ENCODE data around the gene FBXO44.

Gene FBXO44

GRCh38 chr1:11685210-11685752, 30.6 kb downstream of the FBXO44 start:
- TF ChIP-seq TAF1 (IDR thresholded peaks at IDR 0.05; ENCODE audit: borderline replicate concordance, insufficient read depth, low read length) (no peak), FOXP2 (optimal IDR thresholded peaks at IDR 0.05; ENCODE audit: borderline replicate concordance, extremely low read depth, extremely low read length, insufficient read depth) (no peak), SIN3A (IDR thresholded peaks at IDR 0.05; ENCODE audit: borderline replicate concordance, insufficient read depth, low read length) (no peak), REST (IDR thresholded peaks at IDR 0.05; ENCODE audit: insufficient read depth in 1 of 2, low read depth in 2 of 2, low read length in 2 of 2) (no peak), POLR2AphosphoS5 (IDR thresholded peaks at IDR 0.05; ENCODE audit: low read depth, low read length) (no peak)

- no peak for TF ChIP-seq REST (IDR thresholded peaks at IDR 0.05; ENCODE audit: insufficient read depth in 1 of 2, low read depth in 2 of 2, low read length in 2 of 2)
- no peak for TF ChIP-seq POLR2AphosphoS5 (IDR thresholded peaks at IDR 0.05; ENCODE audit: low read depth, low read length)
- no peak for TF ChIP-seq FOXP2 (optimal IDR thresholded peaks at IDR 0.05; ENCODE audit: borderline replicate concordance, extremely low read depth, extremely low read length, insufficient read depth)
- TF ChIP-seq SIN3A (IDR thresholded peaks at IDR 0.05; ENCODE audit: borderline replicate concordance, insufficient read depth, low read length) = no peak
- no peak for TF ChIP-seq TAF1 (IDR thresholded peaks at IDR 0.05; ENCODE audit: borderline replicate concordance, insufficient read depth, low read length)
Measured at GRCh38 chr1:11688506-11688905, 33.8 kb downstream of the FBXO44 start.

GRCh38 chr1:11690397-11691301, 36.0 kb downstream of the FBXO44 start:
- TF ChIP-seq REST (IDR thresholded peaks at IDR 0.05; ENCODE audit: insufficient read depth in 1 of 2, low read depth in 2 of 2, low read length in 2 of 2) = no peak
- TF ChIP-seq TAF1 (IDR thresholded peaks at IDR 0.05; ENCODE audit: borderline replicate concordance, insufficient read depth, low read length) = no peak
- TF ChIP-seq FOXP2 (optimal IDR thresholded peaks at IDR 0.05; ENCODE audit: borderline replicate concordance, extremely low read depth, extremely low read length, insufficient read depth) = no peak

GRCh38 chr1:11691302-11691914, 36.7 kb downstream of the FBXO44 start, which contains the start of gene DRAXIN:
DRAXIN (plus strand) TSS chr1:11691710; CDS start chr1:11706259, 14,549 bp downstream.
- no peak for TF ChIP-seq POLR2AphosphoS5 (IDR thresholded peaks at IDR 0.05; ENCODE audit: low read depth, low read length)
- no peak for TF ChIP-seq REST (IDR thresholded peaks at IDR 0.05; ENCODE audit: insufficient read depth in 1 of 2, low read depth in 2 of 2, low read length in 2 of 2)
- TF ChIP-seq TAF1 (IDR thresholded peaks at IDR 0.05; ENCODE audit: borderline replicate concordance, insufficient read depth, low read length) = no peak
- TF ChIP-seq SIN3A (IDR thresholded peaks at IDR 0.05; ENCODE audit: borderline replicate concordance, insufficient read depth, low read length) = no peak
- no peak for TF ChIP-seq FOXP2 (optimal IDR thresholded peaks at IDR 0.05; ENCODE audit: borderline replicate concordance, extremely low read depth, extremely low read length, insufficient read depth)
